GM06990 (cell line): ENCODE data around the gene SIRPB1.

Source experiments
- DNase-seq: peaks from one replicate; pipeline ENCODE4 v3.0.0-alpha.2; 2011; ENCODE audit not compliant: insufficient read length; ENCODE audit errors: extremely low read depth
- H3K27me3 ChIP-seq: replicated peaks from 2 replicates; pipeline ENCODE4 v1.6.0; 2011; ENCODE audit warnings: low read length; ENCODE audit not compliant: control insufficient read depth, insufficient read depth
- H3K36me3 ChIP-seq: 2 replicates; pipeline ENCODE4 v1.5.1; 2011; ENCODE audit warnings: low read length; ENCODE audit not compliant: control insufficient read depth, insufficient read depth
- H3K4me3 ChIP-seq: replicated peaks from 2 replicates; pipeline ENCODE4 v1.5.1; 2011; ENCODE audit warnings: low read depth, mild to moderate bottlenecking, control low read depth, low read length
- TF ChIP-seq, protein P1 (sequence below): IDR thresholded peaks from 2 replicates; pipeline ENCODE4 v1.5.1; 2011; ENCODE audit warnings: low read length, control low read depth, mild to moderate bottlenecking, inconsistent platforms; ENCODE audit not compliant: insufficient read depth, poor library complexity, severe bottlenecking

The SIRPB1 gene

DNA sequence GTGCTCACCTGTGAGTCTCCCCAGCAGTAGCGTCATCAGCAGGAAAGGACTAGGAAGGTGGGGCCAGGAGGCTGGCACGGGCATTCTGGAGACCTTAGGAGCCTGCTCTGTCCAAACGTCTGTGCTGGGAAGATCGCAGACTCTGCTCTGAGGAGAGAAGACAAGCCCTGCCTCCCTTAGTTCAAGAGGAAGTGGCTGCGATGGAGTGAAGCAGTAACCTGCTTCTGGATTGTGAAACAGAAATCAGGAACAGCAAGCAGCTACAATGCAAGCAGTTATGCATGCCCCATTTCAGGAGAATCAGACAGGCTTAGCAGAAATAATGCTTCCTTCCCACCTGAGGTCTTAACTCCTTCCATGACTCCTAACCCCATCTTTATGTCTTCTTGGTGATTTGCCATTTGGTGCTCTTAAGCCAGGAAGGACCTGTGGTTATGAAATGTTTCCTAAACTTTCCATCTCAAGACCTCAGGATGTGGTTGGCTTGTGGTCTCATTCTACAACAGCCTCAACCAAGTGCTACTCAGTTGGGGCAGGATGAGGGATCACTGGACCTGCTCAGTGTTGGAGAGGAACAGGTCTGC, at the start of gene SIRPB1:
TSS of gene SIRPB1 (minus strand) at position 149 of the 584 bp plus-strand sequence. CDS start at position 84, 65 bp downstream.
- Histone ChIP-seq H3K27me3 (no peaks in the 10 kb centered on the region; the same call in 1 of the 2 replicates), H3K4me3 (no peak within 1 kb of the TSS), H3K36me3 (no peaks in the 10 kb centered on the region)
- DNase-seq: no peak
- TF ChIP-seq, protein P1, sequence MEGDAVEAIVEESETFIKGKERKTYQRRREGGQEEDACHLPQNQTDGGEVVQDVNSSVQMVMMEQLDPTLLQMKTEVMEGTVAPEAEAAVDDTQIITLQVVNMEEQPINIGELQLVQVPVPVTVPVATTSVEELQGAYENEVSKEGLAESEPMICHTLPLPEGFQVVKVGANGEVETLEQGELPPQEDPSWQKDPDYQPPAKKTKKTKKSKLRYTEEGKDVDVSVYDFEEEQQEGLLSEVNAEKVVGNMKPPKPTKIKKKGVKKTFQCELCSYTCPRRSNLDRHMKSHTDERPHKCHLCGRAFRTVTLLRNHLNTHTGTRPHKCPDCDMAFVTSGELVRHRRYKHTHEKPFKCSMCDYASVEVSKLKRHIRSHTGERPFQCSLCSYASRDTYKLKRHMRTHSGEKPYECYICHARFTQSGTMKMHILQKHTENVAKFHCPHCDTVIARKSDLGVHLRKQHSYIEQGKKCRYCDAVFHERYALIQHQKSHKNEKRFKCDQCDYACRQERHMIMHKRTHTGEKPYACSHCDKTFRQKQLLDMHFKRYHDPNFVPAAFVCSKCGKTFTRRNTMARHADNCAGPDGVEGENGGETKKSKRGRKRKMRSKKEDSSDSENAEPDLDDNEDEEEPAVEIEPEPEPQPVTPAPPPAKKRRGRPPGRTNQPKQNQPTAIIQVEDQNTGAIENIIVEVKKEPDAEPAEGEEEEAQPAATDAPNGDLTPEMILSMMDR: no peak

GRCh38 chr20:1669304-1669703, 49.5 kb upstream of the SIRPB1 start:
- DNase-seq: no peak
- Histone ChIP-seq H3K27me3 (no peaks in the 10 kb centered on the region), H3K4me3 (no peak overlapping the region), H3K36me3 (no peaks in the 10 kb centered on the region)
- TF ChIP-seq, protein P1: no peak

DNA sequence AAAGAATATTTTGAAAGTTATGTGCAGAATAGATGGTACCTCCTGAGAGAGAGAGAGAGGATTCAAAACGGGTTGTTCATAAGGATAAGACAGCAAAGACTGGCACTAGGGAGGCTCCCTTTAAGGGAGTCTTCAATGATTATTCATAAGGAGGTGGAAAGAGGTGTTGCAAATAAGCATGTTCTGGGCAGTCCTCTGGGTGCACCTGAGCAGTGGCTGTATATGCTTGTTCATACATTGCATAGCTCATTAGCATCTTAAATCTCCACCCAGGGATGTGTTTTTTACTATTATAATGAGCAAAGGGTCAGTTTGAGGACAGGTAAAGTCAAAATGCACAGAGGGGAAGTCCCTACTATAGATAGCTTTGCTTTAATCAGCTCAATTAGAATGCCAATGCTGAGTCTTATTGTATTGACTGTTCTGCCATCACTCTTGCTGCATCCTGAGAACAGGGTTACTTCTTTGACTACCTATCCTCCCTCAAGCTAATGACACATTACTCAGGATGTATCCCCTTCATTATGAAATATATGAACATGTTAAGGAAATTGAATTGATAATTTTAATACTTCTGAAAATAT, 47.8 kb upstream of the SIRPB1 start:
- Histone ChIP-seq H3K27me3 (no peaks in the 10 kb centered on the region), H3K4me3 (no peak overlapping the region), H3K36me3 (no peaks in the 10 kb centered on the region)
- TF ChIP-seq, protein P1: no peak
- no peak for DNase-seq

GRCh38 chr20:1666802-1667201, 47.0 kb upstream of the SIRPB1 start:
- TF ChIP-seq, protein P1: no peak
- Histone ChIP-seq H3K27me3 (no peaks in the 10 kb centered on the region), H3K4me3 (no peak overlapping the region), H3K36me3 (no peaks in the 10 kb centered on the region)
- DNase-seq: no peak

GRCh38 chr20:1665345-1665744, 45.5 kb upstream of the SIRPB1 start:
- DNase-seq: no peak
- TF ChIP-seq, protein P1: no peak
- H3K4me3 ChIP-seq: no peak overlapping the region
- no peaks in the 10 kb centered on the region for H3K27me3 ChIP-seq
- no peaks in the 10 kb centered on the region for H3K36me3 ChIP-seq
